Natural killer cell treated with Interleukin-12 subunit alpha and Interleukin-12 subunit beta and Interleukin-15 and Interleukin-18, amount 100 ng/mL, for 72 hours (primary cell): Measurements from ENCODE around the gene LIX1L. TPM values are rescaled to one million over a fixed set of nuclear protein-coding genes. Genes with fewer than 3 reads are reported as not detected.

ENCODE experiments used
- ATAC-seq, 2 donors: fragments of 150-1000 bp; cut with Tn5 transposase in 1 of 2; sonication (Bioruptor Pico), chemical (Tn5 transposase) in 1 of 2; 2 replicates each; pipeline ENCODE4 v1.10.0; 2021
- DNase-seq: peaks from one replicate; pipeline ENCODE4 v3.0.0; 2022; ENCODE audit warnings: low spot score
- H3K27ac Mint-ChIP-seq, 2 donors: 1 replicate in 1 of 2; 2 replicates in 1 of 2; pipeline ENCODE4 v1.8.0; 2022; ENCODE audit warnings: mixed read lengths in 2 of 2, mild to moderate bottlenecking in 1 of 2, moderate library complexity in 1 of 2
- H3K27me3 Mint-ChIP-seq, 2 donors: 1 replicate in 1 of 2; 2 replicates in 1 of 2; pipeline ENCODE4 v1.8.0; 2022; ENCODE audit warnings: mixed read lengths in 2 of 2
- H3K36me3 Mint-ChIP-seq: one replicate; pipeline ENCODE4 v1.8.0; 2022; ENCODE audit warnings: mixed read lengths
- H3K4me1 Mint-ChIP-seq, 2 donors: 1 replicate in 1 of 2; 2 replicates in 1 of 2; pipeline ENCODE4 v1.8.0; 2022; ENCODE audit warnings: low read depth in 2 of 2, mixed read lengths in 2 of 2, mild to moderate bottlenecking in 1 of 2
- H3K4me3 Mint-ChIP-seq: one replicate; pipeline ENCODE4 v1.8.0; 2022; ENCODE audit warnings: mixed read lengths
- H3K9me3 Mint-ChIP-seq: 2 replicates; pipeline ENCODE4 v1.8.0; 2022; ENCODE audit warnings: mixed read lengths
- total RNA-seq, 2 donors: library from RNA; stranded (reverse); gene quantifications; one replicate each; pipeline ENCODE4 v1.2.3, GENCODE V29; 2022

LIX1L gene
- total RNA-seq: 10 to 100 TPM; 28.8 to 31.3 TPM

- ATAC-seq: peak; percentile 94 to 97
These were observed at the start of gene LIX1L for GRCh38 chr1:145957443-145958319. LIX1L (minus strand) TSS chr1:145958017; CDS start chr1:145957927, 90 bp downstream.

GRCh38 chr1:146001709-146002108 lies 43.9 kb upstream of the LIX1L start:
- no peaks in the 10 kb centered on the region for H3K9me3 Mint-ChIP-seq
- peak overlapping the region; percentile 59 to 82 for H3K27ac Mint-ChIP-seq
- peaks cover 49 to 66% of the 10 kb centered on the region in 2 donors for H3K4me1 Mint-ChIP-seq
- DNase-seq (no peak), ATAC-seq (no peak)
- H3K4me3 Mint-ChIP-seq: peak overlapping the region; percentile 43
- no peaks in the 10 kb centered on the region for H3K27me3 Mint-ChIP-seq
- H3K36me3 Mint-ChIP-seq: no peaks in the 10 kb centered on the region

More at GRCh38 chr1:145957443-145958319, at the start of gene LIX1L:
- H3K36me3 Mint-ChIP-seq: no peaks in the 10 kb centered on the region
- peak; percentile 95 for DNase-seq
- no peaks in the 10 kb centered on the region for H3K9me3 Mint-ChIP-seq
- H3K4me3 Mint-ChIP-seq: peak within 1 kb of the TSS; percentile 90
- peaks cover 58 to 76% of the 10 kb centered on the region in 2 donors for H3K4me1 Mint-ChIP-seq
- peak within 1 kb of the TSS; percentile 63 to 86 for H3K27ac Mint-ChIP-seq
- no peaks in the 10 kb centered on the region for H3K27me3 Mint-ChIP-seq

GRCh38 chr1:145999321-146000024 lies 41.7 kb upstream of the LIX1L start:
- Mint-ChIP-seq H3K4me1 (peaks cover 42 to 57% of the 10 kb centered on the region in 2 donors), H3K36me3 (peaks cover 19% of the 10 kb centered on the region), H3K9me3 (no peaks in the 10 kb centered on the region), H3K27ac (peak overlapping the region; percentile 96 to 98), H3K4me3 (peak overlapping the region; percentile 99), H3K27me3 (no peaks in the 10 kb centered on the region)
- no peak for DNase-seq
- ATAC-seq: no peak

GRCh38 chr1:145997718-145998023 lies 39.9 kb upstream of the LIX1L start:
- no peak for ATAC-seq
- Mint-ChIP-seq H3K4me3 (peak overlapping the region; percentile 99), H3K27ac (peak overlapping the region; percentile 96 to 98), H3K4me1 (peaks cover 54 to 71% of the 10 kb centered on the region in 2 donors), H3K27me3 (no peaks in the 10 kb centered on the region), H3K9me3 (no peaks in the 10 kb centered on the region), H3K36me3 (peaks cover 38% of the 10 kb centered on the region)
- DNase-seq: no peak

GRCh38 chr1:145997016-145997717 lies 39.4 kb upstream of the LIX1L start:
- DNase-seq (no peak), ATAC-seq (peak; percentile 66 to 67)
- peaks cover 39% of the 10 kb centered on the region for H3K36me3 Mint-ChIP-seq
- H3K4me3 Mint-ChIP-seq: peak overlapping the region; percentile 99
- H3K27me3 Mint-ChIP-seq: no peaks in the 10 kb centered on the region
- H3K4me1 Mint-ChIP-seq: peaks cover 59 to 76% of the 10 kb centered on the region in 2 donors
- peak overlapping the region; percentile 96 to 98 for H3K27ac Mint-ChIP-seq
- H3K9me3 Mint-ChIP-seq: no peaks in the 10 kb centered on the region

- peak; percentile 97 to 98 for ATAC-seq
- DNase-seq: peak; percentile 96
- Mint-ChIP-seq H3K4me3 (peak within 1 kb of the TSS; percentile 99), H3K27me3 (no peaks in the 10 kb centered on the region), H3K27ac (peak within 1 kb of the TSS; percentile 96 to 98), H3K36me3 (peaks cover 39% of the 10 kb centered on the region), H3K4me1 (peaks cover 59 to 78% of the 10 kb centered on the region in 2 donors), H3K9me3 (no peaks in the 10 kb centered on the region)
These were observed 38.7 kb upstream of the LIX1L start, which contains the start of gene TXNIP for GRCh38 chr1:145996433-145997015. TXNIP (minus strand) TSS chr1:145996579; CDS start chr1:145996266, 313 bp downstream.

- no peak for ATAC-seq
- peak overlapping the region; percentile 96 to 98 for H3K27ac Mint-ChIP-seq
- peak overlapping the region; percentile 99 for H3K4me3 Mint-ChIP-seq
- no peaks in the 10 kb centered on the region for H3K9me3 Mint-ChIP-seq
- H3K4me1 Mint-ChIP-seq: peaks cover 55 to 76% of the 10 kb centered on the region in 2 donors
- peaks cover 39% of the 10 kb centered on the region for H3K36me3 Mint-ChIP-seq
- H3K27me3 Mint-ChIP-seq: no peaks in the 10 kb centered on the region
- DNase-seq: no peak
These were observed 38.2 kb upstream of the LIX1L start for GRCh38 chr1:145995964-145996432.

GRCh38 chr1:145995148-145995881 lies 37.5 kb upstream of the LIX1L start:
- no peak for ATAC-seq

GRCh38 chr1:145994391-145995120 lies 36.7 kb upstream of the LIX1L start:
- ATAC-seq (no peak), DNase-seq (no peak)
- Mint-ChIP-seq H3K9me3 (no peaks in the 10 kb centered on the region), H3K27me3 (no peaks in the 10 kb centered on the region), H3K27ac (peak overlapping the region; percentile 96 to 98), H3K4me3 (peak overlapping the region; percentile 99), H3K4me1 (peaks cover 54 to 69% of the 10 kb centered on the region in 2 donors), H3K36me3 (peaks cover 39% of the 10 kb centered on the region)

More at GRCh38 chr1:145995148-145995881, 37.5 kb upstream of the LIX1L start:
- Mint-ChIP-seq H3K4me3 (peak overlapping the region; percentile 99), H3K36me3 (peaks cover 39% of the 10 kb centered on the region), H3K27me3 (no peaks in the 10 kb centered on the region), H3K4me1 (peaks cover 57 to 76% of the 10 kb centered on the region in 2 donors), H3K27ac (peak overlapping the region; percentile 96 to 98), H3K9me3 (no peaks in the 10 kb centered on the region)
- DNase-seq: no peak

GRCh38 chr1:145993618-145994390 lies 36.0 kb upstream of the LIX1L start:
- Mint-ChIP-seq H3K9me3 (no peaks in the 10 kb centered on the region), H3K36me3 (peaks cover 39% of the 10 kb centered on the region)
- no peak for ATAC-seq

GRCh38 chr1:145992958-145993617 lies 35.3 kb upstream of the LIX1L start:
- DNase-seq (no peak), ATAC-seq (no peak)
- peaks cover 39% of the 10 kb centered on the region for H3K36me3 Mint-ChIP-seq
- no peaks in the 10 kb centered on the region for H3K9me3 Mint-ChIP-seq
- peak overlapping the region; percentile 96 to 98 for H3K27ac Mint-ChIP-seq
- H3K4me3 Mint-ChIP-seq: peak overlapping the region; percentile 99
- H3K27me3 Mint-ChIP-seq: no peaks in the 10 kb centered on the region
- peaks cover 53 to 63% of the 10 kb centered on the region in 2 donors for H3K4me1 Mint-ChIP-seq

More at GRCh38 chr1:145993618-145994390, 36.0 kb upstream of the LIX1L start:
- Mint-ChIP-seq H3K4me1 (peaks cover 50 to 64% of the 10 kb centered on the region in 2 donors), H3K4me3 (peak overlapping the region; percentile 99), H3K27ac (peak overlapping the region; percentile 96 to 98), H3K27me3 (no peaks in the 10 kb centered on the region)
- no peak for DNase-seq
